Right forelimb (tissue), 1 donor: Measurements from ENCODE around the gene ACTN1.

Source experiments
- DNase-seq: peaks from one replicate; pipeline ENCODE4 v3.0.0-alpha.2; 2018

ACTN1 gene

DNA sequence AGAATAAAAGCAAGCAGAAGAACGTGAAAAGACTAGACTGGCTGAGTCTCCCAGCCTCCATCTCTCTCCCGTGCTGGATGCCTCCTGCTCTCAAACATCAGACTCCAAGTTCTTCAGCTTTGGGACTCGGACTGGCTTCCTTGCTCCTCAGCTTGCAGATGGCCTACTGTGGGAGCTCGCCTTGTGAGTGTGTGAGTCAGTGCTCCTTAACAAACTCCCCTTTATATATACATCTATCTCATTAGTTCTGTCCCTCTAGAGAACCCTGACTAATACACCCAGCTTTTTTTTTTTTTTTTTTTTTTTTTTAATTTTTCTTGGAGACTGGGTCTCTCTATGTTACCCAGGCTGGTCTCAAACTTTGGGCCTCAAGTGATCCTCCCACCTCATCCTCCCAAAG is 46.9 kb downstream of the ACTN1 start:
- no peak for DNase-seq

DNA sequence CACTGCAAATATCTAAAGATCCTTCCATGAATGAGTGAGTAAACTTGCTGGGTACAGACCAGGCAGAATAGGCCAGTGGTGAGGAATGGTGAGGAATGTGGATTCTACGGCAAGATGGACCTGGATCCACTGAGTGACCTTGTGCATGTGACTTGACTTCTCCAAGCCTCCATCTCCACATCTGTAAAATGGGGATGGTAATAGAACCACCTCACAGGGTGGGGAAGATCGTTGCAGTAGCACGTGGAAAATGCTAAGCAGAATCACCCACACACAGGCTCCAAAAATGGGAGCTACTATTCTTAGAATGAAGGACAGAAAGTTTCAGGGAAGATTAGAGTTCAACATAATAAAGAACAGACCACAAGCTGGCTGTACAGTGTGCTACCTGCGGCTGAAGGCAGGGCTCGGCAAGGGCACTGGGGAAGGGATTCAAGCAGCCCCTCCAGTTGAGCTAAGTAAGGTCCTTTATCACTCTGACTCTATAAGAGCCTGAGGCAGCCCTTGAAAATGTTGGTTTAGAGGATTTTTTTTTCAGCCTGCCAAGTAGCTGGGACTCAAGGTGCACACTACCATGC is 47.5 kb downstream of the ACTN1 start:
- no peak for DNase-seq

GRCh38 chr14:68931063-68931462 is 48.0 kb downstream of the ACTN1 start:
- DNase-seq: no peak

DNA sequence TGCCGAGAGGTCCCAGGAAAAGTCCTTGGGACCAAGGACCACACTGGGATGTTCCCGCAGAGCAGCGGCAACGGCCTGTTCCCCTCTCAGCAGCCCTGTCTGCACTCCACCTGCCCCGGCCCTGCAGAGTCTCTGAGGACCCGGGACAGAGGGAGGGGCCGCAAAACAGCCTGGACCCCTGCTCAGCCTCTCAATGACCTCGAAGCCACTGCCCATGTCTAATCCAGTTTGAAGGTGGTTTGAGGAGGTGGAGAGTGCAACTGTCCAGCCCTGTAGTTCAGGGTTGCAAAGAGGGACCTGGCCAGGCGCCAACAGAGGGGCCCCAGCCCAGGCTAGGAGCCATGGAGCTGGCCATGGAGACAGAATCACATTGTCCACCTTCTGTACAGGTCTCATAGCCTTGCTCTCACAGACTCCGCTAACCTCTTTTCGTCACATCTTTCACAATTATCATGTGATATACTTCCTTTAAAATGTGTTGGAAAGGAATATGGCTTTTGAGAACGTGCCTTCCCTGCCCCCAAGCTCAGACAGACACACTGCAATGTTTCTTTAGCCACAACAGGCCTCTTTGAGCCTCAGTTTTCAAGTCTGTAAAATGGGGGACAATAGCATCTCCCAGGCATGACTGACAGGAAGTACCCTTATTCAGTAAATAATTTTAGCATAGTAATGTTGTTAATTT is 49.3 kb downstream of the ACTN1 start:
- DNase-seq: no peak

GRCh38 chr14:68928770-68929550 is 50.1 kb downstream of the ACTN1 start:
- DNase-seq: no peak

- no peak for DNase-seq
Observed at GRCh38 chr14:68927956-68928675, 51.0 kb downstream of the ACTN1 start.

DNA sequence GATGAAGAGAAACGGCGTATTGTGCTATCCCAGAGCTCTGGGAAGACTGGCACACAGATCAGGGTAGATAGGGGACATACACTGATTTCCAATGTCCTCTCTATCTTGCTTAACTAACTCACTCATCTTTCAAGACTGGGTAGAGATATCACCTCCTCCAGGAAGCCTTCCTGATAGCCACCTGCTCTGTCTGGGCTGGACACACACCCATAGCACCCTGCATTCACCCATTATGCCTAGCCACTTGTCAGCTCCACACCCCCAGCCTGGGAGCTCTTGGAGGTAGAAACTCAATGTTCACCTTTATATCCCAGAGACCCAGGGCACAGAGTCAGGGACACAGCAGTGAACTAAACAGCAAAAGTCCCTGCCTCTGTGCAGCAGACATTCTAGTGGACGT is 52.0 kb downstream of the ACTN1 start:
- DNase-seq: no peak

- DNase-seq: no peak
Observed at GRCh38 chr14:68926236-68926635, 52.9 kb downstream of the ACTN1 start.

- DNase-seq: no peak
Observed at GRCh38 chr14:68925373-68925772, 53.7 kb downstream of the ACTN1 start.

GRCh38 chr14:68924186-68925158 is 54.6 kb downstream of the ACTN1 start:
- no peak for DNase-seq

DNA sequence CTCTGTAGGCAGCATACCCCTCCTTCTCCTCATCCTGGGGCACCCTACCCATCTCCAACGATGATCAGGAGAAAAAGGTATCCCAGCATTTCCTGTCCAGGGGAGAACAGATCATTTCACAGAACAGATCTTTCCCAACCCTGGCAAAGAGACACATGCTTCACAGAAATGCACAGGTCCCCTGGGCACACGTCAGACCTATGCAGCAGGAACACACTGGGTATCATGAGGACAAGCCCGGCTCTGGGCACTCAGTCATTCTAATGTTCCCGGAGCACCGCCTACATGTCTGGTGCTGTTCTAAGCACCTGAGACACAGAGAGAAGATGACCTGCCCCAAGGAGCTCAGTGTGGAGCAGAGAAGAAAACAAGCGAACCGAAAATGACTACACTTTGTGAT is 56.2 kb downstream of the ACTN1 start:
- no peak for DNase-seq

DNA sequence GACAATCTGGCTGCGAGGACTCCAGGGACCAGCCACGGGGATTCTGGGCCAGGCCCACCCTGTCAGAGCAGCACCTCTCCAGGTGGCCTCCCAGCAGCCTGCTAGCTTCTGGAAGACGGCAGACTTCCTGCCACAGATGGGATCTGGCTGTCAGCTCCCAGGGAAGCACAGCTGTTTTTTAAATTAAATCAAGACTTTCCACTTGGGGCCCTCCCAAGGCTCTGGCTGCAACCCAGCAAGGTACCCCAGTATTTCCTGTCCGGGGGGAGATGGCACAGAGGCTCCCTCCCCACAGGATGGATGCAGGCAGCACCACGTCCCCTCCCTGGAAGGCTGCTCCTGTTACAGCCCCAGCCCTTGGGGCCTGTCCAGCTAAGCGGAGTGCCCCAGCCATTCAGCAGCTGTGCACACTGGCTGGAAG is 56.9 kb downstream of the ACTN1 start:
- peak; percentile 70 for DNase-seq

DNA sequence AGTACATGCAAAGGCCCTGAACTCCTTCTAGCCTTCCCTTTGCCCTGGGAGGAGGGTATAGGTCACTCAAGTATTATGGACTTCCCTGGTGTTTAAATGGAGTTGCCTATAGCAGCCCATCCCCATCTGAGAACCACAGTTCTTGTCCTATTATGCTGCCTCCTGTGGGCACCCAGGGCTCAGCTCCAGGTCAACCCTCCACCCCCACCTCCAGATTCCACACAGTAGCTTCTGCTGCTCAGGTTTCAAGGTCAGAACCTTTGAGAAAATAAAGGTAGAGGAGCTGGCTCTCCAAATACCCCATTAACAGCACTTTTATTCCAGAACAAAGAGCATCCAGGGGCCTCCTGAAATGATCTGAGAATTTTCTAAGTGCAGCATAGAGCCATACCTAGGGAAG is 57.4 kb downstream of the ACTN1 start:
- DNase-seq: no peak

DNA sequence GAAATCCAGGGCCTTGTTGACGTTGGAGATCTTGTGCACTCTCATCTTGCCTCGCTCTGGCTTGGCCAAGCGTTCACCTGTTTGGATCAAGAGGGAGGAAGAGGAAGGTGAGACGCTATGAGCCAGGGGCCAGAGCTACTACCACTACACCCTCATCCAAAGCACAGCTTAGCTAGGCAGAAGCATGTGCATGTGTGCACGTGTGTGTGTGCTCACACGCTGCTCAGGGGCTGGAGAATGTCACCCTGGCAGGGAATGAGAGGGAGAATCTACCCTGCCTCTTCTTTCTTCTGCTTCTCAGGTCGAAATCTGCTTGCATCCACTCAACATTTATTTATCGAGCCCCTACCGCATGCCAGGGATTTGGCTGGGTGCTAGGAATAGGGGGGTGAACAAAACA is 58.1 kb downstream of the ACTN1 start:
- no peak for DNase-seq

DNA sequence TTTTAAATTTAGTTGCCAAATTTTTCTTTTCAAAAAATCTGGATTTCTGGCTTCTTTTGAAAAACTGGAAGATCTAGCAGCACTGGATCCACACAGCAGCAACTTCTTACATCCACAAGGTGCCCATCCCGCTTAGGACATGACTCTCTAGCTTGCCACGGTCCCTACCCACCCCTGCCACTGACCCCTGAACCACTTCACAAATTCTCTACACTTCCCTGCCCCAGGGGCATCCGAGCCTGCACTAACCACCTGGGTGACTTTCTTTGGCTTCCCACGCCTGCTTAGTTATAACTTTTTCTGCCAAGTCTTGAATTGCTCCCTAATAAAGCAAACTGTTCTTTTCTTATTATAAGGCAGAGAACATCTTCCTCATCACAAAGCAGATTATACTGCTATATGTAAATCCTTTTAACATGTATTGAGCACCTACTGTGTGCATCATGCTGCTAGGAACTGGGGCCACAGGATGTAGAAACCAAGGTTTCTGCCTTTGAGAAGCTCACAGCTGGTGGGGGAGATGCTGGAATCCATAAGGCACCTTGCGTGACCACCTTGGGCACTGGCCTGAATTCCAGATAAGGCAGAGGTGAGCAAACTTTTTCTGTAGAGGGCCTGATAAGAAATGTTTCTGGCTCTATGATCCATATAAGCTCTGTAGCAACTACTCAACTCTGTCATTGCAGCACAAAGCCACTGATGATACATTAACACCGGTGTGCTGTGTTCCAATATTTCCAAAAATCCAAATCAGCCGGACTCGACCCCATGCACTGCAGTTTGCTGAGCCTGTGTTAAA is 59.8 kb downstream of the ACTN1 start:
- no peak for DNase-seq

- no peak for DNase-seq
Observed at GRCh38 chr14:68918612-68919011, 60.5 kb downstream of the ACTN1 start.

- no peak for DNase-seq
Observed at GRCh38 chr14:68916358-68916941, 62.7 kb downstream of the ACTN1 start.

GRCh38 chr14:68913516-68913915 is 65.6 kb downstream of the ACTN1 start:
- DNase-seq: no peak

DNA sequence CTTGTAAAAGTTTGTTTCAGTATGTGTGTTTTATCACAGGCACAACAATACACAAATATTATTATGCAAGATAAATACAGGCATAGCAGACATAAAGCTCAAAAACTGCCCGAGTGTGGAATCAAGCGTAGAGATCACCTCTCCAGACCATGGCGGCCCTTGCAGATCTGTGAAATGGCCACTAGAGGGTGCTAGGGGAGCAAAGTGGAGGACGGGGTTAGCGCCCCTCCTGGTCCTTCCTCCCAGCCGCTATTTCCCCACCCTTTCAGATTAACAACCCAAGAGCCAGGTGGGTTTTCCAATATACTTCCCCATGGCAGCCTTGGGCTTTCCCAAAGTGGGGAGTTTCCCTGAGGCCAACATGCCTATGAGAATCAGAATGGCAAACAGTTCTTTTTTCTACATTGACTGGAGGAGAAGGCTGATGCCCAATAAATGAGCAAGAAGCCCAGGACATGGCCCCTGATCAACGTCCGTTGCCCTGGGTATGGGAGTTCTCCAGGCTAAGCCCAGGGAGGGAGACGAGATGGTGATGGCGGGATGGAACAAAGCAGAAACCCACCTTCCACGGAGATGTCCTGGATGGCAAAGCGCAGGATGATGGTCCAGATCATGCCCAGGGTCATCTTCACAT is 67.4 kb downstream of the ACTN1 start:
- DNase-seq: peak; percentile 80

DNA sequence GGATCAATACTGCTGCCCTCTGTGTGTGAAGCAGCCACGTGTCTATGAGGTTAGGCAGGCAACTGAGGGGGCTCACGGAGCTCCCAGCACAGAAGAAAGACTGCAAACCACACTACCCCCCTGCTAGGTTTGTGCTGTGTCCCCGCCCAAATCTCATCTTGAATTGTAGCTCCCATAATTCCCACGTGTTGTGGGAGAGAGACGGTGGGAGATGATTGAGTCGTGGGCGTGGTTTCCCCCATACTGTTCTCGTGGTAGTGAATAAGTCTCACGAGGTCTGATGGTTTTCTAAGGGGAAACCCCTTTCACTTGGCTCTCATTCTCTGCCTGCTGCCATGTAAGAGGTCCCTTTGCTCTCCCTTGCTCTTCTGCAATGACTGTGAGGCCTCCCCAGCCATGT is 68.6 kb downstream of the ACTN1 start:
- DNase-seq: no peak

GRCh38 chr14:68908803-68909202 is 70.3 kb downstream of the ACTN1 start:
- no peak for DNase-seq
